LNCaP clone FGC (cell line): ENCODE measurements around the gene COLEC12.

Experiments used
- DNase-seq: peaks from one replicate; pipeline ENCODE4 v3.0.0-alpha.2; 2011; ENCODE audit warnings: low read depth
- H3K4me3 ChIP-seq: 2 replicates; pipeline ENCODE4 v1.5.1; 2011; ENCODE audit warnings: mild to moderate bottlenecking, low read depth, low read length, control low read depth
- CTCF ChIP-seq: IDR thresholded peaks from 2 replicates; pipeline ENCODE4 v1.5.1; 2012; ENCODE audit warnings: mild to moderate bottlenecking; ENCODE audit not compliant: control insufficient read depth, insufficient read depth; ENCODE audit errors: extremely low read depth

COLEC12 gene

GRCh38 chr18:432791-433190 lies 67.7 kb downstream of the COLEC12 start:
- H3K4me3 ChIP-seq, result no peak overlapping the region
- TF ChIP-seq CTCF, result no peak
- no peak for DNase-seq

DNA sequence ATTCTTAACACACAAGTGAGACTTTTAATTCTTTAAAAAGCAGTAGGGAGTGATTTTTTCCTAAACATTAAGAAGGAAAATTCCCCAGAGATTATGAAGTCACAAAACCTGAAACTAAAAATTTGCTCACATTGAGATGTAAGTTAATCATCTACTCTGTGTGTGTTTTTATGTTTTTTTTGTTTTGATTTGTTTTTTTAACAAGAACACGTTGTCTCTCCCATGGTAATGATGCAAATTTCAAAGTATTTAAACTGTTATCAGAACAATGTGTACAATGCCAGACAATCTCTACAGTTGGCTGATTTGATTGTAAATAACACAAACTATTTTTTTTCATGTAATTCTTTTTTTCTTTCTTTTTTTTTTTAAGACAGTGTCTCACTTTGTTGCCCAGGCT lies 71.5 kb downstream of the COLEC12 start:
- no peak for TF ChIP-seq CTCF
- peak; percentile 46 for DNase-seq
- H3K4me3 ChIP-seq, result no peak overlapping the region

DNA sequence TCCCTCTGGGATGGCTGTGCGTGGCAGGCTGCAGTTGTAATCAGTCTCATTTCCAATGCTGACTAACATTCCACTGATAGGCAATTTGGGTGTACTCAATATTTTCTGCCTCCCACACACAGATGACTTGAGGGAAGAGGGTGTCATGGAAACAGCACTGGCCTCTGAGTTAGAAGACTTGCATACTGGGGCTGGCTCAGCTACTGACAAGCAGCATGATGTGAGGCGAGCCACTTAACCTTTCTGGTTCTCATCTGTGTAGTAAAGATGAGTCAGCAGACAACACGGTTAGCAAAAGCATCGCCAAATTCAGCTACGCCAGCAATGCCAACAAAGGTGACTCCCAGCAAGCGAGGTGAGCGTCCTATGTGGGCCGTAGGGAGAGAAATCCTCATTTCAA lies 73.5 kb downstream of the COLEC12 start:
- no peak for DNase-seq
- no peak for TF ChIP-seq CTCF

GRCh38 chr18:425106-425745 lies 75.3 kb downstream of the COLEC12 start:
- no peak for DNase-seq
- no peak overlapping the region for H3K4me3 ChIP-seq
- TF ChIP-seq CTCF, result no peak

More for the DNA sequence above, 73.5 kb downstream of the COLEC12 start:
- no peak overlapping the region for H3K4me3 ChIP-seq

DNA sequence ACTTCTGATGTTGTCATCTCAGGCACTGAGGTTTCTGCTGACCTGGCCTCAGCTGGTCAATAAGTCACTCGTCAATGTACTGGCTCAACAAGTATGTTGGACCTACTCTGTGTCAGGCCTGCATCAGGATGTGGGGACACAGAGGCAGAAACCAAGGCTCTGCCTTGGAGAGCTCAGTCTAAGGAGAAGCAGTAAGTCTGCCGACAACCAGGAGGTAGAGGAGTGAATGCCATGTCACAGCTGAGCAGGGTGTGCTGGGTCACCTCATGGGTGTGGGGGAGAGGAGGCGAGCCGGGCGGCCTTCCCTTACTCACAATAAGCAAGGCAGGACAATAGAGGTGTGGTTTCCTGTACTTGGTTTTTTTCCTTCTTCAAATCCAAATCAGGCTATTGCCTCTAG lies 75.8 kb downstream of the COLEC12 start:
- TF ChIP-seq CTCF, result no peak
- no peak overlapping the region for H3K4me3 ChIP-seq
- no peak for DNase-seq

DNA sequence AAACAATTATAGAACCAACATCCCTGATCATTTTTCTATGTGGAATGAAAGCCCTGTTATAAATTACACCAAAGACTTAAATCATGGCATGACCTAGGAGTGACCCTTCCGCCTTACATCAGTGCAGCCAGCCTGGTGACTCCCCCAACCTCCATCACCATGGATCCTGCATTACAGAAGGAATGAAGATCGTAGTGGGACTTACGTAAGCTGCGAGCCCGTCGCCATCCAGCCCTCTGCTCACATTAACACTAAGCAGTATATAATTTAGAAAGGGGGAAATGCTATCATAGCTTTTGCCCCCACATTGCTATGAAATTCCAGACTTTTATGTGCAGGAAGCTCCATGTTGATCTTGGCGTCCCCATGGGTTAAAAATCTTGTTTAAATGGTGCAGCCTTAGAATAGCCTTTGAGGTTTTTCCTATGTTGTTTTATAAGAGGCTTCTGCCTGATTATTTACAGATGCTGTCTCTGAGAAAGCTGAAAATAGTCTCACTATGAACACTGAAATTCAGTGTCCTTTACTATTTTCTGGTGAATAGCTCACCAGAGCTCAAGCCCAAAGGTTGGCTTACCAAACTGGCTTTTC lies 76.3 kb downstream of the COLEC12 start:
- TF ChIP-seq CTCF, result no peak
- no peak overlapping the region for H3K4me3 ChIP-seq
- DNase-seq, result no peak

DNA sequence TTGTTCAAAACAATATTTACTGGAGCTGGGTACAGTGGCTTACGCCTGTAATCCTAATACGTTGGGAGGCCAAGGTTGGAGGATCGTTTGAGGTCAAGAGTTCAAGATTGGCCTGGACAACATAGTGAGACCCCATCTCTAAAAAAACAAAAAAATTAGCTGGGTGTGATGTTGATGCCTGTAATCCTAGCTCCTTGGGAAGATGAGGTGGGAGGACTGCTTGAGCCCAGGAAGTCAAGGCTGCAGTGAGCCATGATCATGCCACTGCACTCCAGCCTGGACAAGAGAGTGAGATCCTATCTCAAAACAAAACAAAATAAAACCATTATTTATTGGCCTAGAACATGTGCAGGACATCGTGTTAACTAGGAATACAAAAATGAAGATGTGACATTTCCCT lies 77.5 kb downstream of the COLEC12 start:
- no peak for DNase-seq
- H3K4me3 ChIP-seq, result no peak overlapping the region
- no peak for TF ChIP-seq CTCF
